ENCODE measurements around the gene TSPAN14. TPM values are rescaled to one million over a fixed set of nuclear protein-coding genes. Genes with fewer than 3 reads are reported as not detected.

TSPAN14 gene
- total RNA-seq, 1 experiment from 2014 or later, result 116 TPM

DNA sequence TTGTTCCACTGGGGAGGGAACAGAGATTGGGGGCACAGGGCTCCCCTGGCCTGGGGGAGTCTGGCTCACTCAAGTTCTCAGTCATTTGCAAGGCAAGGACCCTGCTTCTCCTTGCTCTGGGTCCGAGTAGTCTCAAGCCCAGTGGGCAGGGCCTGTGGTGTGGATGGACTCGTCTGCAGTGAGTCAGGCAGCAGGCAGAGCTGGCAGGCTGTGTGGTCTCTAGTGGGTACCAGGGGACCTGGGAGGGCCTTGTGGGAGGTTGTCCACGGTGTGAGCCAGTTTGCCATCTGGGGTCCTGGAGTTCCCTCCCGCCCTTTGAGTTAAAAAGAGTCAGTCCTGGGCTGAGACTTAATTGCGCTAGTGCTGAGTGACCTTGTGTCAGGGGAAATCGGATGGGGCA is 74.8 kb downstream of the TSPAN14 start:
- no peak overlapping the region for H3K27ac Mint-ChIP-seq (ENCODE audit: unreplicated experiment)
- TF ChIP-seq, protein P1, sequence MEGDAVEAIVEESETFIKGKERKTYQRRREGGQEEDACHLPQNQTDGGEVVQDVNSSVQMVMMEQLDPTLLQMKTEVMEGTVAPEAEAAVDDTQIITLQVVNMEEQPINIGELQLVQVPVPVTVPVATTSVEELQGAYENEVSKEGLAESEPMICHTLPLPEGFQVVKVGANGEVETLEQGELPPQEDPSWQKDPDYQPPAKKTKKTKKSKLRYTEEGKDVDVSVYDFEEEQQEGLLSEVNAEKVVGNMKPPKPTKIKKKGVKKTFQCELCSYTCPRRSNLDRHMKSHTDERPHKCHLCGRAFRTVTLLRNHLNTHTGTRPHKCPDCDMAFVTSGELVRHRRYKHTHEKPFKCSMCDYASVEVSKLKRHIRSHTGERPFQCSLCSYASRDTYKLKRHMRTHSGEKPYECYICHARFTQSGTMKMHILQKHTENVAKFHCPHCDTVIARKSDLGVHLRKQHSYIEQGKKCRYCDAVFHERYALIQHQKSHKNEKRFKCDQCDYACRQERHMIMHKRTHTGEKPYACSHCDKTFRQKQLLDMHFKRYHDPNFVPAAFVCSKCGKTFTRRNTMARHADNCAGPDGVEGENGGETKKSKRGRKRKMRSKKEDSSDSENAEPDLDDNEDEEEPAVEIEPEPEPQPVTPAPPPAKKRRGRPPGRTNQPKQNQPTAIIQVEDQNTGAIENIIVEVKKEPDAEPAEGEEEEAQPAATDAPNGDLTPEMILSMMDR (IDR thresholded peaks at IDR 0.05; ENCODE audit: unreplicated experiment), result no peak
- intact Hi-C loops (cut with micrococcal nuclease; ENCODE audit: unreplicated experiment), result no loop called here
- H3K9me3 Mint-ChIP-seq (ENCODE audit: low read depth, unreplicated experiment), result no peaks in the 10 kb centered on the region
- H3K4me1 Mint-ChIP-seq (ENCODE audit: low read depth, unreplicated experiment), result no peaks in the 10 kb centered on the region
- CTCF ChIA-PET, result no interaction called here
- no peak for DNase-seq
- no peaks in the 10 kb centered on the region for H3K27me3 Mint-ChIP-seq (ENCODE audit: unreplicated experiment)
- BruUV-seq (replicated peaks), result no TSS peak
- peaks cover 7% of the 10 kb centered on the region for H3K36me3 Mint-ChIP-seq (ENCODE audit: insufficient read depth, unreplicated experiment)
- H3K4me3 Mint-ChIP-seq (ENCODE audit: low read depth, unreplicated experiment), result no peak overlapping the region

DNA sequence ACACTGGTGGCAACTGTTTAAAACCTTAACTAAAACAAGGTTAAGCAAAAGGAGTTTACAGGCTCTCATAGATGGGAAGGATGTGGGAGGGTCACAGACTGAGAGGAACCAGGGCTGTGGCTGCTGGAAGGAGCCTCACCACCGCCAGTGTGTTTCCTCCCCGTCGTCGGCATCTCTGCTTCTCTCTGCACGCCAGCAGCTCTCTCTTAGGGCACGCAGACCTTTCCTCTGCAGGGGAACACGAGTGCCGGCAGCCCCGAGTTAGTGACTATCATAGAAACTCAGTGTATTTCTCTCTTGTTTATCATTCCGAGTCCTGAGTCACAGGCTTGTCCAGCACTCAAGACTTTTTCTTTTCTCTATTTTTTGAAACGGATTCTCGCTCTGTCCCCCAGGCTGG is 75.5 kb downstream of the TSPAN14 start:
- TF ChIP-seq, protein P1 (IDR thresholded peaks at IDR 0.05; ENCODE audit: unreplicated experiment), result no peak
- H3K27me3 Mint-ChIP-seq (ENCODE audit: unreplicated experiment), result no peaks in the 10 kb centered on the region
- H3K4me1 Mint-ChIP-seq (ENCODE audit: low read depth, unreplicated experiment), result no peaks in the 10 kb centered on the region
- H3K36me3 Mint-ChIP-seq (ENCODE audit: insufficient read depth, unreplicated experiment), result no peaks in the 10 kb centered on the region
- H3K4me3 Mint-ChIP-seq (ENCODE audit: low read depth, unreplicated experiment), result no peak overlapping the region
- CTCF ChIA-PET, result no interaction called here
- intact Hi-C loops (cut with micrococcal nuclease; ENCODE audit: unreplicated experiment), result loop anchor here (1.0 to 10.0 kb wide), 3 partner anchors 85 to 265 kb away; no protein-coding TSS in a partner anchor
- H3K27ac Mint-ChIP-seq (ENCODE audit: unreplicated experiment), result no peak overlapping the region
- no peaks in the 10 kb centered on the region for H3K9me3 Mint-ChIP-seq (ENCODE audit: low read depth, unreplicated experiment)
- no peak for DNase-seq
- no TSS peak for BruUV-seq (replicated peaks)

DNA sequence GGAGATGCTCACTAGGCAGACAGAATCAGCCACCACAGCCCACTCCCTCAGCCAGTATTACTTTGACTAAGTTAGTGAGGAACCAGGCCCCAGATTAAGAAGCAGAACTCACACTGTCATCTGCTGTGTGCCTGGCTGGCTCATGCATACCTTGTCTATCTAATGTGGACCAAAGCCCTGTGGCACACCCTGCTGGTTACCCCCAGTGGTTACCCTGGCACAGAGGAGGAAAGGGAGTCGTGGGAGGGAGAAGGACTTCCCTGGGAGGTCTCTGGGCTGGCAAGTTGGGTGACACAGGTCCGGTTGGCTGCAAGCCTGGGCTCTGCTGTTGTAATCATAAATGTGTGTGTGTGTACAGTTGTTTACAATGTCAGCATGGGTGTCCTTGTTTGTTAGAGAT is 76.1 kb downstream of the TSPAN14 start:
- Mint-ChIP-seq H3K27me3 (ENCODE audit: unreplicated experiment) (no peaks in the 10 kb centered on the region), H3K4me1 (ENCODE audit: low read depth, unreplicated experiment) (no peaks in the 10 kb centered on the region), H3K36me3 (ENCODE audit: insufficient read depth, unreplicated experiment) (no peaks in the 10 kb centered on the region), H3K4me3 (ENCODE audit: low read depth, unreplicated experiment) (no peak overlapping the region), H3K9me3 (ENCODE audit: low read depth, unreplicated experiment) (no peaks in the 10 kb centered on the region), H3K27ac (ENCODE audit: unreplicated experiment) (no peak overlapping the region)
- no TSS peak for BruUV-seq (replicated peaks)
- intact Hi-C loops (cut with micrococcal nuclease; ENCODE audit: unreplicated experiment), result loop anchor here (1.0 to 10.0 kb wide), 3 partner anchors 86 to 265 kb away; no protein-coding TSS in a partner anchor
- TF ChIP-seq, protein P1 (IDR thresholded peaks at IDR 0.05; ENCODE audit: unreplicated experiment), result peak; percentile 72
- DNase-seq, result peak; percentile 77
- CTCF ChIA-PET, result interaction anchor here (1.1 kb wide), 1 partner anchor 86 kb away, joined by 6 read pairs; no protein-coding TSS in a partner anchor

DNA sequence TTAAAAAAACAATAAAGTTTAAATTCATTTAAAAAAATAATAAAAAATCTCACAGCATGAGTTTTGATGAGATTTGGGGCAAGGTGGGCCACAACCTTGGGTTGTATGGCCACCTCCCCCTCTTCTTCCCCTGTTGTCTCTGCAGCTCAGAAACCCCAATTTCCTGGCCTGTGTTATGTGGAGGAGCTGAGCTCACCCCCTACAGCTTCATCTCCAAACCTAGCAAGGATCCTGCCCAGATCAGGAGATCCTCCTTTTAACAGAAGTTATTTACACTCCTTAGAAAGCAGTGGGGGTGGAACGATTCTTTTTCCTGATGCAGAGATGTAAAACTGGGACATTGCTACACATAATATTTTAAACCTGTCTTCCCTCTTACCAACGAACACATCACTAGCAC is 76.7 kb downstream of the TSPAN14 start:
- Mint-ChIP-seq H3K27me3 (ENCODE audit: unreplicated experiment) (no peaks in the 10 kb centered on the region), H3K9me3 (ENCODE audit: low read depth, unreplicated experiment) (no peaks in the 10 kb centered on the region), H3K4me1 (ENCODE audit: low read depth, unreplicated experiment) (peaks cover 5% of the 10 kb centered on the region), H3K4me3 (ENCODE audit: low read depth, unreplicated experiment) (no peak overlapping the region), H3K36me3 (ENCODE audit: insufficient read depth, unreplicated experiment) (peaks cover 5% of the 10 kb centered on the region), H3K27ac (ENCODE audit: unreplicated experiment) (no peak overlapping the region)
- TF ChIP-seq, protein P1 (IDR thresholded peaks at IDR 0.05; ENCODE audit: unreplicated experiment), result no peak
- CTCF ChIA-PET, result interaction anchor here (1.1 kb wide), 1 partner anchor 86 kb away, joined by 6 read pairs; no protein-coding TSS in a partner anchor
- no TSS peak for BruUV-seq (replicated peaks)
- intact Hi-C loops (cut with micrococcal nuclease; ENCODE audit: unreplicated experiment), result loop anchor here (1.0 to 10.0 kb wide), 3 partner anchors 87 to 266 kb away; no protein-coding TSS in a partner anchor
- DNase-seq, result no peak
